Endothelial cell (in vitro differentiated cells): Measurements from ENCODE around the gene ZNF423. TPM values are rescaled to one million over a fixed set of nuclear protein-coding genes. Genes with fewer than 3 reads are reported as not detected.
"Not testable (repeated sequence)": the region's sequence is repeated elsewhere in the genome, so short reads cannot be mapped to it uniquely, and the experiment has no call there.

ENCODE experiments used
- DNase-seq: peaks from one replicate; pipeline ENCODE4 v3.0.0; 2021; ENCODE audit warnings: low spot score
- H3K27ac Mint-ChIP-seq: one replicate; pipeline ENCODE4 v1.8.0; 2021; ENCODE audit warnings: mixed read lengths, inconsistent platforms; ENCODE audit not compliant: unreplicated experiment
- H3K27me3 Mint-ChIP-seq: one replicate; pipeline ENCODE4 v1.8.0; 2021; ENCODE audit warnings: mild to moderate bottlenecking, moderate library complexity, mixed read lengths, inconsistent platforms; ENCODE audit not compliant: unreplicated experiment
- H3K36me3 Mint-ChIP-seq: one replicate; pipeline ENCODE4 v1.8.0; 2021; ENCODE audit warnings: mild to moderate bottlenecking, low read depth, mixed read lengths, inconsistent platforms; ENCODE audit not compliant: unreplicated experiment
- H3K4me1 Mint-ChIP-seq: one replicate; pipeline ENCODE4 v1.8.0; 2021; ENCODE audit warnings: mild to moderate bottlenecking, mixed read lengths, inconsistent platforms; ENCODE audit not compliant: unreplicated experiment
- H3K4me3 Mint-ChIP-seq: one replicate; pipeline ENCODE4 v1.8.0; 2021; ENCODE audit warnings: mild to moderate bottlenecking, mixed read lengths, inconsistent platforms; ENCODE audit not compliant: unreplicated experiment
- H3K9me3 Mint-ChIP-seq: one replicate; pipeline ENCODE4 v1.8.0; 2021; ENCODE audit warnings: mixed read lengths, inconsistent platforms; ENCODE audit not compliant: unreplicated experiment
- CTCF ChIP-seq: fragments of 200-600 bp; sonication (generic); IDR thresholded peaks from one replicate; pipeline ENCODE4 v1.5.0; 2021; ENCODE audit warnings: antibody characterized with exemption; ENCODE audit not compliant: unreplicated experiment
- total RNA-seq: library from RNA; stranded (reverse); fragmentation: NEBNext Ultra II Directional; extraction: Animal tissue kit (Norgen Biotek cat#: 25700); gene quantifications from one replicate; pipeline ENCODE4 v1.2.1, GENCODE V29; 2021; ENCODE audit not compliant: unreplicated experiment

The ZNF423 gene
- total RNA-seq, 1 donor from 2014 or later = 44.8 TPM

- Mint-ChIP-seq H3K4me3 (no peak overlapping the region), H3K9me3 (no peaks in the 10 kb centered on the region), H3K27ac (no peak overlapping the region), H3K27me3 (peaks cover 12% of the 10 kb centered on the region), H3K4me1 (peaks cover 5% of the 10 kb centered on the region), H3K36me3 (peaks cover 14% of the 10 kb centered on the region)
- DNase-seq = no peak
- TF ChIP-seq CTCF = no peak
Measured at GRCh38 chr16:49687476-49688002, 168.4 kb downstream of the ZNF423 start.

DNA sequence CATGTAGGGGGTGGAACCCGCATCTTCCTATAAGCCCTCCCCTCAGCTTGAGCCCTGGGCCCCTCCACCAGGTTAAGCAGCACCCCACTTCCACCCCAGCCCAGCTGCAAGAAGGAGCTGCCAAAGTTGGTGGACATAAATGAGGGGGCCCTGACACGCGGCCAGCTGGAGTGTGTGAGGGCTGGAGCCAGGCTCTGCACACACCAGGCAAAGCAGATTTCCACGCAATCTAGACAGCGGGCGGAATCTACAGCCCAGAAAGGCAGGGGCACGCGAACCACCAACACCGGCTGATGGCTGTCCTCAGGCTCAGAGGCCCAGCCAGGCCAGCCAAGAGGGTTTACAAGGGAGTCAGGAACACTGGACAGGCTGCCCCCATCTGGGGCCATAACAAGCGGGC is 171.2 kb downstream of the ZNF423 start:
- DNase-seq = no peak
- no peaks in the 10 kb centered on the region for H3K9me3 Mint-ChIP-seq
- no peak overlapping the region for H3K27ac Mint-ChIP-seq
- peaks cover 5% of the 10 kb centered on the region for H3K4me1 Mint-ChIP-seq
- peaks cover 22% of the 10 kb centered on the region for H3K36me3 Mint-ChIP-seq
- no peak overlapping the region for H3K4me3 Mint-ChIP-seq
- peaks cover 12% of the 10 kb centered on the region for H3K27me3 Mint-ChIP-seq
- TF ChIP-seq CTCF = no peak

DNA sequence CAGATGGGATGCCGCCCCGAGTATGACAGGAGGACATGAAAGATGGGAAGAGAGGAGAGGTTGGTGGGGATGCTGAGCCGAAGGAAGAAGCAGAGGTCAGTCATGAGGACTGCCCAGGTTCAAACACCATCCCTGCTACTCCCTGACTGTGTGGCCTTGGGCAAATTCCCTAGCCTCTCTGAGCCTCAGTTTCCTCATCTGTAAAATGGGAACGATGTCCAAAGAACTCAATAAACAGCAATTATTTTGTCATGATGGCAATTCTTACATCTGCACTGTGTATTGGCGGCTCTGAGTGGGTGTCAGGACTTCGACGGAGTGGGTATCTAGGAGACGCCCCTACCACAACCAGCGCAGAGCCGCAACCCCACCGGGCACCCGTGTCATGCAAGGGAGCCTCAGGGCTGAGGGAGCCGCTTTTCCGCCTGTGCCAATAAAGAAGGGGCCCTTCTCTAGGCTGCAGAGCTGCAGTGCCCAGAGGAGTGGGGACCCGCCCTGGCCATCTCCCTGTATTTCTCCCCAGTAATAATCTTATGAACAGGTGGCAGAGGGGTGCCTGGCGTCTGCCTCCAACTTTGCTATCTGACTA is 173.2 kb downstream of the ZNF423 start:
- TF ChIP-seq CTCF = no peak
- no peak overlapping the region for H3K27ac Mint-ChIP-seq
- H3K36me3 Mint-ChIP-seq = peaks cover 29% of the 10 kb centered on the region
- H3K9me3 Mint-ChIP-seq = no peaks in the 10 kb centered on the region
- H3K27me3 Mint-ChIP-seq = peaks cover 15% of the 10 kb centered on the region
- H3K4me1 Mint-ChIP-seq = peaks cover 5% of the 10 kb centered on the region
- no peak for DNase-seq
- H3K4me3 Mint-ChIP-seq = no peak overlapping the region

DNA sequence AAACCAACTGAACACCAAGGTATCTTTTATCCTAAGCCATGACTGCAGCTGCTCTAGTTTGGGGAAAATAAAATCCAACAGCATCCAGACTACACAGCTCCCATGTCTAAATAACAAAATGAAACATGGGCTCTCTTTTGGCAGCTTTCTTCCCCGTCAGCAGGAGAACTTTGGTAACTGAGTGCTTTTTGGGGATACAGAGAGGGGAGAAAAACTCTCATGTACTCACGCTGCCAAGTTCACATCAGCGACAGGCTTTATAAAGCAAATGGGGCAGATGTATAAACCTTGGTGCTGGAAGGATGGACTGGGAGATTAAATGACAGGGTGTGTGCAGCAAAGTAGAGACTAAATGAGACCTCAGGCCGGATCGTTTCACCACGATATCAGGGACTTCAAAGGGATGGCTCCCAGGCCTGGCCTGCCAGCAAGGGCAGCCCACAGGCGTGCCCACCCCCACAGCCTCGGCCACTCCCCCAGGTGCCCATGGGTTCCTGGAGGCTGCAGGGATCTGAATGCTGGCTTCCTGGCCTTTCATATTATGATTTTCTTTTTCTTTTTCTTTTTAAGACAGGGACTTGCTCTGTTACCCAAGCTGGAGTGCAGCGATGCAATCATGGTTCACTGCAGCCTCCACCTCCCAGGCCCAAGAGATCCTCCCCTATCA is 174.6 kb downstream of the ZNF423 start:
- no peak overlapping the region for H3K27ac Mint-ChIP-seq
- peaks cover 24% of the 10 kb centered on the region for H3K36me3 Mint-ChIP-seq
- H3K4me3 Mint-ChIP-seq = no peak overlapping the region
- no peaks in the 10 kb centered on the region for H3K4me1 Mint-ChIP-seq
- H3K27me3 Mint-ChIP-seq = peaks cover 13% of the 10 kb centered on the region
- no peak for TF ChIP-seq CTCF
- no peaks in the 10 kb centered on the region for H3K9me3 Mint-ChIP-seq
- no peak for DNase-seq

DNA sequence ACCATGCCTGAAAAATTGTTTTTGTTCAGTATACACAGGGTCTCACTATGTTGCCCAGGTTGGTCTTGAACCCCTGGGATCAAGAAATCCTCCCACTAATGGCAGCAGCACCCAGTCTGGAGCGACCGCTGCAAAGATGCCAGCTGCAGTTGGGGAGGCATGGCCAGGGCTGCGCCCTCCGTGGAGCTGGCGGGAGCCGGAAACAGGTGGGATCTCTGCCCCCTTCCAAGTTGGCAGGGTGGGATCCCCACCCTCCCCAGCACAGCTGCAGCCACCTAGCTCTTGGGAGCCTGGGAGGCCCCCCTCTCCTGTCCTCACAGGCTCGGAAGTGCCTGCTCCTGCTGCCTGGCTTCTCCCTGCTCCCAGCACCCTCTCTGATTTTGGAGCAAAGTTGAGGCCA is 176.8 kb downstream of the ZNF423 start:
- H3K4me3 Mint-ChIP-seq = no peak overlapping the region

DNA sequence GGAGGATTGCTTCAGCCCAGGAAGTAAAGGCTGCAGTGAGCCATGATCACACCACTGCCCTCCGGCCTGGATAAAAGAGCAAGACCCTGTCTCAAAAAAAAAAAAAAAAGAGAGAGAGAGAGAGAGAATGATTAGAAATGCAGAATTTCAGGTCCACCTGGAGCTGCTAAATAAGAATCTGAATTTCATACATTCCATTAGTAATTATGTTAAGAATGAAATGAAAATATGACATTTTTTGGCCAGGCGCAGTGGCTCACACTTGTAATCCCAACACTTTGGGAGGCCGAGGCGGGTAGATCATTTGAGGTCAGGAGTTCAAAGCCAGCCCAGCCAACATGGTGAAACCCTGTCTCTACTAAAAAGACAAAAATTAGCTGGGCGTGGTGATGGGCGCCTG is 178.3 kb downstream of the ZNF423 start:
- not testable (repeated sequence) for H3K4me1 Mint-ChIP-seq, H3K27me3 Mint-ChIP-seq, H3K4me3 Mint-ChIP-seq, H3K9me3 Mint-ChIP-seq, DNase-seq, H3K27ac Mint-ChIP-seq
- peaks cover 22% of the 10 kb centered on the region for H3K36me3 Mint-ChIP-seq

More for the DNA sequence above, 176.8 kb downstream of the ZNF423 start:
- Mint-ChIP-seq H3K27me3 (peaks cover 8% of the 10 kb centered on the region), H3K4me1 (no peaks in the 10 kb centered on the region), H3K27ac (no peak overlapping the region), H3K36me3 (peaks cover 22% of the 10 kb centered on the region), H3K9me3 (no peaks in the 10 kb centered on the region)
- DNase-seq = no peak
- no peak for TF ChIP-seq CTCF
